Measurements from ENCODE around the gene RALGPS1. TPM values are rescaled to one million over a fixed set of nuclear protein-coding genes. Genes with fewer than 3 reads are reported as not detected.

RALGPS1 gene
- total and polyA plus RNA-seq, 2 donors (not counting 1 experiment from before 2014, with no cell fraction given): 2.0 to 5.9 TPM

DNA sequence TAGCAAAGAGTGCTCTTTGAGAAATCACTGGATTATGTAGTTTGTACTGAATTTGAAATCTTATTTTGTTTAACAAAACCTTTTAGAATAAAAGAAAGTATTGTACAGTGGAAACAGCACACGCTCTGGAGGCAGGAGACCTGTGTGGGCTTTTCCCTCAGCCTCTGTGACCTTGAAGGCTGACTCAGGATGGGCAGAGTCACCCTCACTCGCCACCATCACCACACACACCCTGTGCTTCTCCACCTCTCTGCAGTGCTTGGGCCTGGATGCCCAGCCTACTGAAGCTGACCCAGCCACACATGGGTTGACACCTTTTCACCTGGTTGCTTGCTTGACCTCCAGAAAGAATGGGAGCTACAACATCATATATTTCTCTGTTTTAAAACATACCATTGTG, 188.2 kb downstream of the RALGPS1 start:
- no peaks in the 10 kb centered on the region for H3K27me3 ChIP-seq (ENCODE audit: control insufficient read depth, insufficient read depth, low read length)
- no peak overlapping the region for H3K4me2 ChIP-seq (ENCODE audit: extremely low read depth, insufficient read depth, low read length)
- no peak overlapping the region for H3K9ac ChIP-seq (ENCODE audit: insufficient read depth, low read length)
- H3K36me3 ChIP-seq (ENCODE audit: control insufficient read depth, insufficient read depth, low read length): peaks cover 17% of the 10 kb centered on the region
- TF ChIP-seq, protein P1, sequence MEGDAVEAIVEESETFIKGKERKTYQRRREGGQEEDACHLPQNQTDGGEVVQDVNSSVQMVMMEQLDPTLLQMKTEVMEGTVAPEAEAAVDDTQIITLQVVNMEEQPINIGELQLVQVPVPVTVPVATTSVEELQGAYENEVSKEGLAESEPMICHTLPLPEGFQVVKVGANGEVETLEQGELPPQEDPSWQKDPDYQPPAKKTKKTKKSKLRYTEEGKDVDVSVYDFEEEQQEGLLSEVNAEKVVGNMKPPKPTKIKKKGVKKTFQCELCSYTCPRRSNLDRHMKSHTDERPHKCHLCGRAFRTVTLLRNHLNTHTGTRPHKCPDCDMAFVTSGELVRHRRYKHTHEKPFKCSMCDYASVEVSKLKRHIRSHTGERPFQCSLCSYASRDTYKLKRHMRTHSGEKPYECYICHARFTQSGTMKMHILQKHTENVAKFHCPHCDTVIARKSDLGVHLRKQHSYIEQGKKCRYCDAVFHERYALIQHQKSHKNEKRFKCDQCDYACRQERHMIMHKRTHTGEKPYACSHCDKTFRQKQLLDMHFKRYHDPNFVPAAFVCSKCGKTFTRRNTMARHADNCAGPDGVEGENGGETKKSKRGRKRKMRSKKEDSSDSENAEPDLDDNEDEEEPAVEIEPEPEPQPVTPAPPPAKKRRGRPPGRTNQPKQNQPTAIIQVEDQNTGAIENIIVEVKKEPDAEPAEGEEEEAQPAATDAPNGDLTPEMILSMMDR (conservative IDR thresholded peaks at IDR 0.05 in 1 of 2, IDR thresholded peaks at IDR 0.05 in 1 of 2; ENCODE audit: low read depth in 1 of 2, low read length in 2 of 2): no peak
- no peak for TF ChIP-seq EZH2 (IDR thresholded peaks at IDR 0.05; ENCODE audit: low read length, missing control alignments)
- H3K79me2 ChIP-seq (ENCODE audit: control insufficient read depth, insufficient read depth, low read length): no peaks in the 10 kb centered on the region
- no peaks in the 10 kb centered on the region for H4K20me1 ChIP-seq (ENCODE audit: control insufficient read depth, extremely low read depth, insufficient read depth, low read length)
- no peak overlapping the region for H3K27ac ChIP-seq (ENCODE audit: insufficient read depth, low read length)
- H3K4me1 ChIP-seq (ENCODE audit: control insufficient read depth, extremely low read depth, insufficient read depth, low read length): peaks cover 8% of the 10 kb centered on the region
- H2AFZ ChIP-seq (ENCODE audit: low read length): no peak overlapping the region
- H3K4me3 ChIP-seq (replicated peaks in 1 of 4; ENCODE audit: control extremely low read depth in 1 of 4, insufficient read depth in 1 of 4, low read depth in 3 of 4, low read length in 4 of 4): no peak overlapping the region
- DNase-seq (ENCODE audit: low read depth in 2 of 2): no peak
- H3K9me3 ChIP-seq (ENCODE audit: control insufficient read depth, insufficient read depth, low read depth, low read length): no peaks in the 10 kb centered on the region

DNA sequence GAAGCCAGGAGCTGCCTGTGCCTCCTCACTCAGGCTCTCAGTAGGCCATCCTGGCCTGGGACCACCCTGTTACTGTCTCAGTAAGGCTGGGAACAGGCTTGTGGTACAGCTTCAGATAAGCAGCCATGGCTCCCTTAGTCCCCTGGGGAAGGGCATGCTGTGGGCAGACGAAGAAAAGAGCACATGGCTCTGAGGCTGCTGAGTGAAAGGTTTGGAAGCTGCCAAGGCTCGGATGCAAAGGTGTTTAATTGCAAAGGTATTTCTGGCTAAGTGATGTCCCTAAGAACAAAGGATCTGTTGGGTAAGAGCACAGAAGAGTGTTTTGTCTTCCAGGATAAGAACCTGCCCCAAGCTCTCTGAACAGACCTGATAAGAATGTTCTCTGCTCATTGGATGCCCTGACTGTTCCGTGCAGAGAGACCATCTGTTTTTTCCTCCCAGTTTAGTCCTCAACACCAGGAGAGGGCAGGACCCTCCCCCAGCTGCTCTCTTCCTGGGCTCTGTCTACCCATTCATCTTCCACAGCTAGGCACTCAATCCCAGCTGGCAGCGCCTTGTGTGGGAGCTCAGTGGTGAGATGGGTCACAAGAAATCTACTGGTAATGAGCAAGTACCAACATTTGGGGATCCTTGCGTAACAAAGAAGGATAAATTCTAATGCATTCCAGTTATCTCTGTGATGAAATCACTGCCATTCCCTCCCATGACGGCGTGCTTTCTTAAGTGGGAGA, 190.2 kb downstream of the RALGPS1 start:
- H4K20me1 ChIP-seq (ENCODE audit: control insufficient read depth, extremely low read depth, insufficient read depth, low read length): no peaks in the 10 kb centered on the region
- peaks cover 23% of the 10 kb centered on the region for H3K36me3 ChIP-seq (ENCODE audit: control insufficient read depth, insufficient read depth, low read length)
- no peak overlapping the region for H3K4me3 ChIP-seq (replicated peaks in 1 of 4; ENCODE audit: control extremely low read depth in 1 of 4, insufficient read depth in 1 of 4, low read depth in 3 of 4, low read length in 4 of 4)
- no peak overlapping the region for H3K27ac ChIP-seq (ENCODE audit: insufficient read depth, low read length)
- H3K9me3 ChIP-seq (ENCODE audit: control insufficient read depth, insufficient read depth, low read depth, low read length): no peaks in the 10 kb centered on the region
- no peak overlapping the region for H3K4me2 ChIP-seq (ENCODE audit: extremely low read depth, insufficient read depth, low read length)
- no peak overlapping the region for H2AFZ ChIP-seq (ENCODE audit: low read length)
- no peak for TF ChIP-seq EZH2 (IDR thresholded peaks at IDR 0.05; ENCODE audit: low read length, missing control alignments)
- TF ChIP-seq, protein P1 (conservative IDR thresholded peaks at IDR 0.05 in 1 of 2, IDR thresholded peaks at IDR 0.05 in 1 of 2; ENCODE audit: low read depth in 1 of 2, low read length in 2 of 2): no peak
- no peaks in the 10 kb centered on the region for H3K27me3 ChIP-seq (ENCODE audit: control insufficient read depth, insufficient read depth, low read length)
- H3K9ac ChIP-seq (ENCODE audit: insufficient read depth, low read length): no peak overlapping the region
- H3K79me2 ChIP-seq (ENCODE audit: control insufficient read depth, insufficient read depth, low read length): no peaks in the 10 kb centered on the region
- peaks cover 8% of the 10 kb centered on the region for H3K4me1 ChIP-seq (ENCODE audit: control insufficient read depth, extremely low read depth, insufficient read depth, low read length)
- peak in 1 of 2 donors; percentile 52 for DNase-seq (ENCODE audit: low read depth in 2 of 2)

DNA sequence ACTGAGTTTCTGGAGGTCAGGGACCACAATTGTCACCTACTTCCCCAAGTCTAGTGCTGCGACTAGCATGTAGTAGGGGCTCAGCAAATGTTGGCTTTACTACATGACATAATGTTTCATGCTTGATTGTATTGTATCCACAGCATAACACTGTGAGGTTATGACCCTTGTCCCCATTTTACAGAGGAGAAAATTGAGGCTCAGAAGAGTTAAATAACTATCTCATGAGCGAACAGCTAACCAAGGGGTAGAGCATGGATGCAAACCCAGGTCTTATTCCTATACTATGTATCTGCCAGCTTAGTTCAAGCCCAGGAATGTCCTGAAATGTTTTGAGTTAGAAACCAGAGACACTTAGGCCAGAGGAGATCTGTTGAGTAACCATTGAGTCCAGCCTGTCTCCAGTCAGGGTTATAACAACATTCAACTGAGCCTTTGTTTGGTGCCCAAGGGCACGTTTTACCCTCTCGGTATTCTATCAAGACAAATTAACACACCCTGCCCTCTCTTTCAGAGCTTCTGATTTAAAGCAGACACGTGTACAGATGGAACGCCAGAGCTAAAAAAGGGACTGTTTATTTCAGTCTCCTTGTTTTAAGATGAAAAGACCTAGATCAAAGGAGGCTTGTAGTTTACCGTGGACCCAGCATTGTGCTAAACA, 191.4 kb downstream of the RALGPS1 start:
- Histone ChIP-seq H3K4me1 (ENCODE audit: control insufficient read depth, extremely low read depth, insufficient read depth, low read length) (peaks cover 8% of the 10 kb centered on the region), H3K36me3 (ENCODE audit: control insufficient read depth, insufficient read depth, low read length) (peaks cover 23% of the 10 kb centered on the region), H3K27ac (ENCODE audit: insufficient read depth, low read length) (no peak overlapping the region), H3K9ac (ENCODE audit: insufficient read depth, low read length) (no peak overlapping the region), H3K4me3 (replicated peaks in 1 of 4; ENCODE audit: control extremely low read depth in 1 of 4, insufficient read depth in 1 of 4, low read depth in 3 of 4, low read length in 4 of 4) (no peak overlapping the region), H2AFZ (ENCODE audit: low read length) (no peak overlapping the region), H3K9me3 (ENCODE audit: control insufficient read depth, insufficient read depth, low read depth, low read length) (no peaks in the 10 kb centered on the region), H4K20me1 (ENCODE audit: control insufficient read depth, extremely low read depth, insufficient read depth, low read length) (no peaks in the 10 kb centered on the region), H3K27me3 (ENCODE audit: control insufficient read depth, insufficient read depth, low read length) (no peaks in the 10 kb centered on the region), H3K79me2 (ENCODE audit: control insufficient read depth, insufficient read depth, low read length) (no peaks in the 10 kb centered on the region), H3K4me2 (ENCODE audit: extremely low read depth, insufficient read depth, low read length) (no peak overlapping the region)
- TF ChIP-seq, protein P1 (conservative IDR thresholded peaks at IDR 0.05 in 1 of 2, IDR thresholded peaks at IDR 0.05 in 1 of 2; ENCODE audit: low read depth in 1 of 2, low read length in 2 of 2): no peak
- no peak for TF ChIP-seq EZH2 (IDR thresholded peaks at IDR 0.05; ENCODE audit: low read length, missing control alignments)
- DNase-seq (ENCODE audit: low read depth in 2 of 2): no peak

All from fibroblast of lung (primary cell).